ENCODE data around the gene ADH1B. TPM values are rescaled to one million over a fixed set of nuclear protein-coding genes. Genes with fewer than 3 reads are reported as not detected.
"Not testable (repeated sequence)": the region's sequence is repeated elsewhere in the genome, so short reads cannot be mapped to it uniquely, and the experiment has no call there.

Gene ADH1B
- not detected in 2 replicates for polyA plus RNA-seq
- not detected in 2 replicates for polyA minus RNA-seq

DNA sequence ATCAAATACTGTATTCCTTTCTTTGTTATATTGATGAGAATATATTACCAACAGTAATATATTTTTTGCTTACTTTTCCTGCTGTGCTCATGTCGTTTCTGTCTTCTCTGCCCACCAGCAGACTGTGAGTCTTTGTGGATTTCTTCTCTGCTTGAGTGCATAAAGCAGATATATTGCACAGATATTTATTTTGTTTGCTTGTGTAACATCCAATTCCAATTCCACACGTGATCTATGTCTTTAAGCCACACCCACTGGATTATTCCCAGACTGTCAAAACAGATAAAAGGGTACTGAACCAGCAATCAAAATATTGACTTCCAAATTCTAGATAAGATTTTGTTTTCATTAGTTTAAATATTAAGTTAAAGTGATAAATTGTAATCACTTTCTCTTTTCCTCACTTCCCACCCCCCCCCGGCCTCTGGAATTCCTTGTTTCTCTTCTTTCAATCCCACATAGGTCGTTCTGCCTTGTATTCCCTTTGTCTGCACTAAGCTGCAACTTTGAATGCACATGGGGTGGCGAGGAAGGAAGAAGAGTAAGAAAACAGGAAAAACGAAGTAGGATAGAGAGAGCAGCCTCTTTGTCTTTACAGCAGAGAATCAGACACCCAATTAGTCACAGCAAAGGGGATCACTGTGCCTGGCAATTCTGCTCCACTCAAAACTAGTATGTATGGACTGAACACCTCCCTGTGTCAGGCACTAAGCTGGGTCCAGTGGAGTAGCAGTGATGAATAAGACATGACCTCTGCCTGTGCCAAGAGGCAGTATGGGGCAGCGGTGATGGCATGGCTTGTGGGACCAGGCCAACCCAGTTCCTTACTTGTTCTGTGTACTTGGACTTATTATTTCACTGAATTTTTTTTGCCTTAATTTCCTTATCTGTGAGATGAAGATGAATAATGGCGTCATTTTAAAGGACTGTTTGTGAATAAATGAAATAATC lies at the start of gene ADH1B:
TSS of gene ADH1B (minus strand) at position 161 of the 951 bp plus-strand sequence. CDS start at position 91, 70 bp downstream.
- no peak within 1 kb of the TSS for H3K27ac ChIP-seq (ENCODE audit: low read length)
- H2AFZ ChIP-seq (ENCODE audit: low read depth, low read length): no peak within 1 kb of the TSS

DNA sequence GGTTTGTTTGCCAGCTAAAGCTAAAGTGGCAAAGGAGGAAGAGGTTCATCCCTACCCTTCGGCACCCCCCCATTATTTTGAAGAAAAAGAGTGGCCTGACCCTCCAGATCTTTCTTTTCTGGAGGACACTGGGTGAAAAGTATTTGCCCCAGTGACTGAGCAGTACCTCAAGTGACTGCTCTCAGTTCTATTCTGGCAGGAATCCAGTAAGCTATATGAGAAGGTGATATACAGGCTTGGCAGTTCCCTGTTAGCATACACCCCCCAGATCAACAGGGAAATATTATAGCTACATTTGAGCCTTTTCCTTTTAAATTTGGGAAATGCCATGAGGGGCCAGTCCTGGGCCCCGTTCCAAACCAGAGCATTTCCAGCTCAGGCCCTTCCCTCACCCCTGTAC lies 46.6 kb upstream of the ADH1B start:
- H3K9me3 ChIP-seq (ENCODE audit: low read length): not testable (repeated sequence)

More for the DNA sequence above, at the start of gene ADH1B:
- Histone ChIP-seq H3K4me3 (ENCODE audit: low read length) (no peak within 1 kb of the TSS), H4K20me1 (ENCODE audit: insufficient read depth) (no peaks in the 10 kb centered on the region), H3K79me2 (replicated peaks; ENCODE audit: insufficient read depth, low read length) (no peaks in the 10 kb centered on the region), H3K4me2 (ENCODE audit: low read length) (no peak within 1 kb of the TSS), H3F3A (ENCODE audit: insufficient read depth, low read length, poor library complexity, severe bottlenecking) (no peaks in the 10 kb centered on the region), H3K9me3 (ENCODE audit: low read length) (peaks cover 6% of the 10 kb centered on the region), H3K9ac (ENCODE audit: low read length) (no peak within 1 kb of the TSS), H3K36me3 (ENCODE audit: insufficient read depth, low read length) (no peaks in the 10 kb centered on the region), H3K27me3 (ENCODE audit: insufficient read depth, low read depth, low read length) (no peaks in the 10 kb centered on the region), H3K9me2 (ENCODE audit: insufficient read depth, low read length) (no peaks in the 10 kb centered on the region)
- TF ChIP-seq EZH2 (IDR thresholded peaks at IDR 0.05; ENCODE audit: borderline replicate concordance, insufficient read depth, low read length, poor library complexity, severe bottlenecking) (no peak), MXI1 (conservative IDR thresholded peaks at IDR 0.05; ENCODE audit: poor library complexity, severe bottlenecking) (no peak), POLR2AphosphoS5 (IDR thresholded peaks at IDR 0.05) (no peak), SMC3 (conservative IDR thresholded peaks at IDR 0.05; ENCODE audit: poor library complexity) (no peak), TAF1 (IDR thresholded peaks at IDR 0.05; ENCODE audit: low read depth) (no peak), RAD21 (conservative IDR thresholded peaks at IDR 0.05) (no peak), EP300 (conservative IDR thresholded peaks at IDR 0.05; ENCODE audit: poor library complexity, severe bottlenecking) (no peak)
- TF ChIP-seq, protein P1, sequence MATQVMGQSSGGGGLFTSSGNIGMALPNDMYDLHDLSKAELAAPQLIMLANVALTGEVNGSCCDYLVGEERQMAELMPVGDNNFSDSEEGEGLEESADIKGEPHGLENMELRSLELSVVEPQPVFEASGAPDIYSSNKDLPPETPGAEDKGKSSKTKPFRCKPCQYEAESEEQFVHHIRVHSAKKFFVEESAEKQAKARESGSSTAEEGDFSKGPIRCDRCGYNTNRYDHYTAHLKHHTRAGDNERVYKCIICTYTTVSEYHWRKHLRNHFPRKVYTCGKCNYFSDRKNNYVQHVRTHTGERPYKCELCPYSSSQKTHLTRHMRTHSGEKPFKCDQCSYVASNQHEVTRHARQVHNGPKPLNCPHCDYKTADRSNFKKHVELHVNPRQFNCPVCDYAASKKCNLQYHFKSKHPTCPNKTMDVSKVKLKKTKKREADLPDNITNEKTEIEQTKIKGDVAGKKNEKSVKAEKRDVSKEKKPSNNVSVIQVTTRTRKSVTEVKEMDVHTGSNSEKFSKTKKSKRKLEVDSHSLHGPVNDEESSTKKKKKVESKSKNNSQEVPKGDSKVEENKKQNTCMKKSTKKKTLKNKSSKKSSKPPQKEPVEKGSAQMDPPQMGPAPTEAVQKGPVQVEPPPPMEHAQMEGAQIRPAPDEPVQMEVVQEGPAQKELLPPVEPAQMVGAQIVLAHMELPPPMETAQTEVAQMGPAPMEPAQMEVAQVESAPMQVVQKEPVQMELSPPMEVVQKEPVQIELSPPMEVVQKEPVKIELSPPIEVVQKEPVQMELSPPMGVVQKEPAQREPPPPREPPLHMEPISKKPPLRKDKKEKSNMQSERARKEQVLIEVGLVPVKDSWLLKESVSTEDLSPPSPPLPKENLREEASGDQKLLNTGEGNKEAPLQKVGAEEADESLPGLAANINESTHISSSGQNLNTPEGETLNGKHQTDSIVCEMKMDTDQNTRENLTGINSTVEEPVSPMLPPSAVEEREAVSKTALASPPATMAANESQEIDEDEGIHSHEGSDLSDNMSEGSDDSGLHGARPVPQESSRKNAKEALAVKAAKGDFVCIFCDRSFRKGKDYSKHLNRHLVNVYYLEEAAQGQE (IDR thresholded peaks at IDR 0.05; ENCODE audit: borderline replicate concordance): no peak
- TF ChIP-seq, protein P2, sequence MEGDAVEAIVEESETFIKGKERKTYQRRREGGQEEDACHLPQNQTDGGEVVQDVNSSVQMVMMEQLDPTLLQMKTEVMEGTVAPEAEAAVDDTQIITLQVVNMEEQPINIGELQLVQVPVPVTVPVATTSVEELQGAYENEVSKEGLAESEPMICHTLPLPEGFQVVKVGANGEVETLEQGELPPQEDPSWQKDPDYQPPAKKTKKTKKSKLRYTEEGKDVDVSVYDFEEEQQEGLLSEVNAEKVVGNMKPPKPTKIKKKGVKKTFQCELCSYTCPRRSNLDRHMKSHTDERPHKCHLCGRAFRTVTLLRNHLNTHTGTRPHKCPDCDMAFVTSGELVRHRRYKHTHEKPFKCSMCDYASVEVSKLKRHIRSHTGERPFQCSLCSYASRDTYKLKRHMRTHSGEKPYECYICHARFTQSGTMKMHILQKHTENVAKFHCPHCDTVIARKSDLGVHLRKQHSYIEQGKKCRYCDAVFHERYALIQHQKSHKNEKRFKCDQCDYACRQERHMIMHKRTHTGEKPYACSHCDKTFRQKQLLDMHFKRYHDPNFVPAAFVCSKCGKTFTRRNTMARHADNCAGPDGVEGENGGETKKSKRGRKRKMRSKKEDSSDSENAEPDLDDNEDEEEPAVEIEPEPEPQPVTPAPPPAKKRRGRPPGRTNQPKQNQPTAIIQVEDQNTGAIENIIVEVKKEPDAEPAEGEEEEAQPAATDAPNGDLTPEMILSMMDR (IDR thresholded peaks at IDR 0.05; ENCODE audit: poor library complexity, severe bottlenecking): no peak

More for the DNA sequence above, 46.6 kb upstream of the ADH1B start:
- not testable (repeated sequence) for H3F3A ChIP-seq (ENCODE audit: insufficient read depth, low read length, poor library complexity, severe bottlenecking); H3K27me3 ChIP-seq (ENCODE audit: insufficient read depth, low read depth, low read length); H3K4me3 ChIP-seq (ENCODE audit: low read length); H2AFZ ChIP-seq (ENCODE audit: low read depth, low read length); H3K9me2 ChIP-seq (ENCODE audit: insufficient read depth, low read length); H3K27ac ChIP-seq (ENCODE audit: low read length); H3K9ac ChIP-seq (ENCODE audit: low read length); H4K20me1 ChIP-seq (ENCODE audit: insufficient read depth); H3K36me3 ChIP-seq (ENCODE audit: insufficient read depth, low read length); H3K79me2 ChIP-seq (replicated peaks; ENCODE audit: insufficient read depth, low read length); H3K4me2 ChIP-seq (ENCODE audit: low read length)
